Endothelial cell of umbilical vein (primary cell): ENCODE results near the gene AMIGO1. TPM values are rescaled to one million over a fixed set of nuclear protein-coding genes. Genes with fewer than 3 reads are reported as not detected.

Experiments used
- BruUV-seq: library from RNA; stranded (reverse); fragments of 400-500 nt; replicated peaks from 2 replicates; lab custom pipeline; 2021; lab: Mats Ljungman, UMichigan
- CTCF ChIA-PET: fragments of 300-600, 350-600 bp; sonication (Branson Sonifier 250); formaldehyde crosslinking; loops from one replicate; lab custom pipeline; 2021; ENCODE audit warnings: antibody characterized with exemption, inconsistent platforms; lab: Charles Lee
- POLR2A ChIA-PET: fragments of 300-600, 350-600 bp; sonication (Branson Sonifier 250); formaldehyde crosslinking; loops from one replicate; lab custom pipeline; 2021; ENCODE audit warnings: antibody characterized with exemption, inconsistent platforms; lab: Charles Lee
- DNase-seq: peaks from one replicate; pipeline ENCODE4 v3.0.0-alpha.2; 2011; ENCODE audit warnings: low read depth, low spot score
- FAIRE-seq: peaks from 2 replicates; lab custom pipeline; 2011; peaks lifted over from hg19 to GRCh38; lab: Jason Lieb, UNC
- H2AFZ ChIP-seq: 2 replicates; pipeline ENCODE4 v1.6.0; 2012; ENCODE audit warnings: low read depth, low read length, control low read depth, inconsistent platforms
- H3K27ac ChIP-seq: 2 replicates; pipeline ENCODE4 v1.5.1; 2011; ENCODE audit warnings: low read depth, mild to moderate bottlenecking, control low read depth, low read length, moderate library complexity; ENCODE audit not compliant: insufficient read depth
- H3K27me3 ChIP-seq, 2 experiments: 2 replicates each; pipeline versions ENCODE4 v1.6.0 to v1.6.1; 2011; ENCODE audit warnings: low read length in 2 of 2, mixed read lengths in 1 of 2; ENCODE audit not compliant: control insufficient read depth in 2 of 2, insufficient read depth in 2 of 2
- H3K36me3 ChIP-seq, 2 experiments: 2 replicates in 1 of 2; 3 replicates in 1 of 2; pipeline ENCODE4 v1.5.1; 2011; ENCODE audit warnings: low read length in 2 of 2, mild to moderate bottlenecking in 1 of 2, moderate library complexity in 1 of 2; ENCODE audit not compliant: control insufficient read depth in 2 of 2, insufficient read depth in 2 of 2; ENCODE audit errors: extremely low read depth in 1 of 2
- H3K4me1 ChIP-seq: 3 replicates; pipeline ENCODE4 v1.5.1; 2011; ENCODE audit warnings: mild to moderate bottlenecking, low read length; ENCODE audit not compliant: control insufficient read depth, insufficient read depth; ENCODE audit errors: extremely low read depth
- H3K4me2 ChIP-seq: 2 replicates; pipeline ENCODE4 v1.6.1; 2011; ENCODE audit warnings: low read length, control low read depth, mixed read lengths; ENCODE audit not compliant: insufficient read depth
- H3K4me3 ChIP-seq, 3 experiments: fragments of 200-600 bp in 1 of 3; sonication (generic), shearing (Covaris generic) in 1 of 3; replicated peaks in 1 of 3; 2 replicates each; pipeline ENCODE4 v1.5.1; 2011 to 2016; ENCODE audit warnings: control low read depth in 3 of 3, low read length in 3 of 3, mild to moderate bottlenecking in 2 of 3, inconsistent platforms in 1 of 3, low read depth in 1 of 3, moderate library complexity in 1 of 3; ENCODE audit not compliant: insufficient read depth in 1 of 3
- H3K79me2 ChIP-seq: 2 replicates; pipeline ENCODE4 v1.6.0; 2012; ENCODE audit warnings: low read length, inconsistent platforms; ENCODE audit not compliant: control insufficient read depth, insufficient read depth
- H3K9ac ChIP-seq: replicated peaks from 2 replicates; pipeline ENCODE3; 2011; ENCODE audit warnings: low read length, control low read depth; ENCODE audit not compliant: insufficient read depth; ENCODE audit errors: extremely low read depth
- H3K9me1 ChIP-seq: replicated peaks from 3 replicates; pipeline ENCODE4 v1.6.0; 2011; ENCODE audit warnings: mild to moderate bottlenecking, low read length; ENCODE audit not compliant: control insufficient read depth, insufficient read depth; ENCODE audit errors: extremely low read depth
- H3K9me3 ChIP-seq: replicated peaks from 2 replicates; pipeline ENCODE4 v1.5.1; 2012; ENCODE audit warnings: low read length, inconsistent platforms; ENCODE audit not compliant: control insufficient read depth, insufficient read depth
- H4K20me1 ChIP-seq: replicated peaks from 2 replicates; pipeline ENCODE3; 2011; ENCODE audit warnings: mild to moderate bottlenecking, low read length; ENCODE audit not compliant: control insufficient read depth, insufficient read depth; ENCODE audit errors: extremely low read depth
- CTCF ChIP-seq, 2 donors: IDR thresholded peaks; 1 replicate in 1 of 2; 2 replicates in 1 of 2; pipeline ENCODE4 v1.5.1; 2011; ENCODE audit warnings: low read length in 2 of 2, mild to moderate bottlenecking in 2 of 2, moderate library complexity in 2 of 2, control low read depth in 1 of 2, inconsistent platforms in 1 of 2, low read depth in 1 of 2; ENCODE audit not compliant: insufficient read depth in 1 of 2; ENCODE audit errors: extremely low read depth in 1 of 2
- EZH2 ChIP-seq: IDR thresholded peaks from 2 replicates; pipeline ENCODE4 v1.6.1; 2012; ENCODE audit warnings: borderline replicate concordance, low read depth, mild to moderate bottlenecking, moderate library complexity, low read length, inconsistent platforms; ENCODE audit not compliant: severe bottlenecking
- FOS ChIP-seq: IDR thresholded peaks from 2 replicates; pipeline ENCODE4 v1.6.1; 2011; ENCODE audit warnings: mild to moderate bottlenecking, low read length, moderate library complexity, borderline replicate concordance; ENCODE audit not compliant: insufficient read depth
- GATA2 ChIP-seq: IDR thresholded peaks from 2 replicates; pipeline ENCODE4 v1.7.0; 2011; ENCODE audit warnings: low read depth, mild to moderate bottlenecking, moderate library complexity, mixed read lengths, low read length; ENCODE audit not compliant: insufficient read length, insufficient read depth
- JUN ChIP-seq: IDR thresholded peaks from 2 replicates; pipeline ENCODE4 v1.6.1; 2011; ENCODE audit warnings: borderline replicate concordance, low read depth; ENCODE audit not compliant: insufficient read length, insufficient read depth
- MAX ChIP-seq: IDR thresholded peaks from 2 replicates; pipeline ENCODE4 v1.6.1; 2011; ENCODE audit not compliant: insufficient read depth, insufficient read length
- MYC ChIP-seq: IDR thresholded peaks from one replicate; pipeline ENCODE4 v1.6.1; 2011; ENCODE audit warnings: mild to moderate bottlenecking, low read depth, low read length
- POLR2A ChIP-seq: IDR thresholded peaks from 2 replicates; pipeline ENCODE4 v1.6.1; 2012; ENCODE audit warnings: low read depth, mild to moderate bottlenecking, control low read depth, low read length
- POLR2AphosphoS5 ChIP-seq: IDR thresholded peaks from 2 replicates; pipeline ENCODE4 v1.6.1; 2012; ENCODE audit warnings: low read depth, mild to moderate bottlenecking, control low read depth, low read length, moderate library complexity; ENCODE audit not compliant: insufficient read depth
- dilution Hi-C: fragments of 300-500 bp; cut with MboI; formaldehyde crosslinking; loops from one replicate; pipeline ENCODE4 v1.15.0; 2019; ENCODE audit warnings: low sequenced_read_pairs; ENCODE audit not compliant: extremely low pct_ligation_motif_present
- intact Hi-C: fragments of 100-400 bp; cut with micrococcal nuclease; formaldehyde crosslinking; loops from one replicate; pipeline ENCODE4 v1.10.0; 2022
- polyA plus RNA-seq, 4 experiments: library from polyadenylated mRNA; depleted of rRNA in 3 of 4; stranded (reverse) in 3 of 4; unstranded in 1 of 4; fragments of >200 nt; gene quantifications; 2 replicates each; pipeline versions ENCODE4 v1.2.1 to v1.2.3, GENCODE V29; 2011 to 2012; ENCODE audit warnings: missing spikeins in 1 of 4
- total RNA-seq: library from RNA; stranded (reverse); gene quantifications from 2 replicates; pipeline ENCODE4 v1.2.3, GENCODE V29; 2021

AMIGO1 gene
- total and polyA plus RNA-seq, 2 donors (not counting 3 experiments of a cell fraction or from before 2014, with no cell fraction given), result 0.80 to 0.88 TPM

- H3K27me3 ChIP-seq, result peaks cover 7 to 9% of the 10 kb centered on the region in 2 experiments
- no peak overlapping the region for H2AFZ ChIP-seq
- TF ChIP-seq MAX, result no peak
- TF ChIP-seq CTCF (IDR thresholded peaks at IDR 0.05; ENCODE audit: extremely low read depth in 1 of 2, insufficient read depth in 1 of 2, low read depth in 1 of 2, low read length in 2 of 2), result no peak
- no peak for TF ChIP-seq MYC
- no peak for TF ChIP-seq FOS
- no peak for TF ChIP-seq GATA2
- TF ChIP-seq POLR2AphosphoS5, result no peak
- TF ChIP-seq EZH2, result no peak
- TF ChIP-seq POLR2A, result no peak
- TF ChIP-seq JUN, result no peak
- intact Hi-C loops, result no loop called here
- CTCF ChIA-PET, result interaction anchor here (1.0 kb wide), 1 partner anchor 11 kb away, joined by 3 read pairs; no protein-coding TSS in a partner anchor
- H3K79me2 ChIP-seq, result no peaks in the 10 kb centered on the region
- no peak overlapping the region for H3K4me2 ChIP-seq
- H3K36me3 ChIP-seq, result no peaks in the 10 kb centered on the region
- POLR2A ChIA-PET, result no interaction called here
- H3K27ac ChIP-seq, result no peak overlapping the region
- H3K4me1 ChIP-seq, result no peaks in the 10 kb centered on the region
- H3K9me1 ChIP-seq, result no peaks in the 10 kb centered on the region
- dilution Hi-C loops, result no loop called here
- DNase-seq (no peak), FAIRE-seq (no peak)
- no peaks in the 10 kb centered on the region for H4K20me1 ChIP-seq
- H3K4me3 ChIP-seq, result no peak overlapping the region
- no TSS peak for BruUV-seq
- no peaks in the 10 kb centered on the region for H3K9me3 ChIP-seq
- no peak overlapping the region for H3K9ac ChIP-seq
Measured at GRCh38 chr1:109457819-109458218, 51.7 kb downstream of the AMIGO1 start.
